ENCODE results near the gene SUSD4. TPM values are rescaled to one million over a fixed set of nuclear protein-coding genes. Genes with fewer than 3 reads are reported as not detected.

The SUSD4 gene
- total RNA-seq, 2 donors from 2014 or later, result 8.8 to 32.6 TPM

GRCh38 chr1:223231581-223231980, 132.4 kb downstream of the SUSD4 start:
- Mint-ChIP-seq H3K27ac (peak overlapping the region; percentile 94), H3K4me3 (peak overlapping the region; percentile 45), H3K27me3 (no peaks in the 10 kb centered on the region), H3K4me1 (peaks cover 39% of the 10 kb centered on the region), H3K36me3 (ENCODE audit: low read depth) (peaks cover 2% of the 10 kb centered on the region)
- no peak for DNase-seq
- ATAC-seq, result no peak
- H3K9me3 ChIP-seq (ENCODE audit: control insufficient read depth, low read length, poor library complexity, severe bottlenecking), result no peaks in the 10 kb centered on the region

DNA sequence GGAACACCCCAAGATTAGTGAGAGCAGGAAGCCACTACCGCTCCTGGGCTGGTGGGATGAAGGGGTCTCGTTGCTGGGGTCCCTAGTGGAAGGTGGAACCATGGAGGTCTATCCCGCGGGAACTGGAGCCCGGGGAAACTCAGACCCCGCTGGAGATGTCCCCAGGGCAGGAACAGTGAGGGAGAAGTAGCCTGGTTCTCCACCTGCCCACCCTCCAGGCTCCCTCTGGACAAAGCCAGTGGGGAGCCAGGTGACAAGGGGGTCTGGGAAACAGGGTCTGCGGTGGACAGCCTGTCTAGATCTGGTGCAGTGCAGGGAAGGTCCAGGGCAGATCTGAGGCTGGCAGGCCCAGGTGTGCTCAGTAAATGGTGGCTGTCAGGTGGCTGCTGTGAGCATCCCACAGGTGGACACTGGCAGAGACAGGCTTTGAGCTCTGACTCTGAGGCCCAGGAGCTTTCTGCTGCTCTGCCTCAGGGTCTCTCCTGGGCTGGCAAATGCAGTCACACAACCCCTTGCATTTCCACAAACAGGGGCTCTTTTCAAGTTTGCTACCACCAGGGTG, 132.9 kb downstream of the SUSD4 start:
- Mint-ChIP-seq H3K27ac (peak overlapping the region; percentile 94), H3K36me3 (ENCODE audit: low read depth) (peaks cover 2% of the 10 kb centered on the region), H3K27me3 (no peaks in the 10 kb centered on the region), H3K4me3 (peak overlapping the region; percentile 59), H3K4me1 (peaks cover 39% of the 10 kb centered on the region)
- DNase-seq, result no peak
- H3K9me3 ChIP-seq (ENCODE audit: control insufficient read depth, low read length, poor library complexity, severe bottlenecking), result no peaks in the 10 kb centered on the region
- no peak for ATAC-seq

GRCh38 chr1:223230161-223230881, 133.7 kb downstream of the SUSD4 start:
- H3K9me3 ChIP-seq (ENCODE audit: control insufficient read depth, low read length, poor library complexity, severe bottlenecking), result no peaks in the 10 kb centered on the region
- ATAC-seq, result peak; percentile 77
- Mint-ChIP-seq H3K27me3 (no peaks in the 10 kb centered on the region), H3K4me1 (peaks cover 39% of the 10 kb centered on the region), H3K4me3 (peak overlapping the region; percentile 59), H3K27ac (peak overlapping the region; percentile 94), H3K36me3 (ENCODE audit: low read depth) (peaks cover 2% of the 10 kb centered on the region)
- no peak for DNase-seq

- ATAC-seq, result peak; percentile 26
- Mint-ChIP-seq H3K36me3 (ENCODE audit: low read depth) (peaks cover 2% of the 10 kb centered on the region), H3K27ac (peak overlapping the region; percentile 94), H3K4me3 (peak overlapping the region; percentile 59), H3K4me1 (peaks cover 38% of the 10 kb centered on the region), H3K27me3 (no peaks in the 10 kb centered on the region)
- no peaks in the 10 kb centered on the region for H3K9me3 ChIP-seq (ENCODE audit: control insufficient read depth, low read length, poor library complexity, severe bottlenecking)
- no peak for DNase-seq
Measured at GRCh38 chr1:223229756-223230155, 134.2 kb downstream of the SUSD4 start.

DNA sequence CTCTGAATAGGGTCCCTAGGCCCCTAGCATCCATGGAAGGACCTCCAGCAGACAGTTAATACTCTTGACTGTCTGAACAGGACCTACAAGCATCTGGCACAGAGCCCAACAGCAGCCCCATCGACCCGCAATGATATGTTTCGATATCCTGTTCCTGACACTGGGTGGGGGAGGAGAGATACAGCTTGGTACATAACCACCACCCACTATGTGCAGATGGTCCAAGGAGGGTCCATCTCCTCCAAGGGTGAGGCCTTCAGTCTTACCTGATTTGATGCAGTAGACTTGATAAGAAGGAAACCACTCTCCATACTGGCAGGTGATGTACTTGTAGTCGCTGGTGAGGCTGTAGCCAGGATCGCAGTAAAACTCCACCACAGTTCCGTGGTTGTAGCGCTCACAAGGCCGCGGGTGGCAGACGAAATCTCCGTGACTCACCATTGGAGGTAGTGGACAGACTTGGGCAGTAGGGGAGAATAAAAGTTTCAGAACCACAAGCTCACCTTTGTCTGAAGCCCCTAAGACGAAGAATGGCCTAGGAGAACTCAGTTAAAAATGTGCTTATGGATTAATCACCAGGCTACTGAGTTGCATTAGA, 134.9 kb downstream of the SUSD4 start:
- DNase-seq (no peak), ATAC-seq (no peak)
- H3K4me1 Mint-ChIP-seq, result peaks cover 34% of the 10 kb centered on the region
- no peaks in the 10 kb centered on the region for H3K27me3 Mint-ChIP-seq
- H3K36me3 Mint-ChIP-seq (ENCODE audit: low read depth), result peaks cover 2% of the 10 kb centered on the region
- H3K27ac Mint-ChIP-seq, result peak overlapping the region; percentile 94
- no peaks in the 10 kb centered on the region for H3K9me3 ChIP-seq (ENCODE audit: control insufficient read depth, low read length, poor library complexity, severe bottlenecking)
- H3K4me3 Mint-ChIP-seq, result no peak overlapping the region

GRCh38 chr1:223228201-223228600, 135.8 kb downstream of the SUSD4 start:
- ATAC-seq (no peak), DNase-seq (no peak)
- no peak overlapping the region for H3K4me3 Mint-ChIP-seq
- H3K4me1 Mint-ChIP-seq, result peaks cover 30% of the 10 kb centered on the region
- no peaks in the 10 kb centered on the region for H3K9me3 ChIP-seq (ENCODE audit: control insufficient read depth, low read length, poor library complexity, severe bottlenecking)
- H3K27me3 Mint-ChIP-seq, result no peaks in the 10 kb centered on the region
- H3K36me3 Mint-ChIP-seq (ENCODE audit: low read depth), result peaks cover 2% of the 10 kb centered on the region
- H3K27ac Mint-ChIP-seq, result no peak overlapping the region

DNA sequence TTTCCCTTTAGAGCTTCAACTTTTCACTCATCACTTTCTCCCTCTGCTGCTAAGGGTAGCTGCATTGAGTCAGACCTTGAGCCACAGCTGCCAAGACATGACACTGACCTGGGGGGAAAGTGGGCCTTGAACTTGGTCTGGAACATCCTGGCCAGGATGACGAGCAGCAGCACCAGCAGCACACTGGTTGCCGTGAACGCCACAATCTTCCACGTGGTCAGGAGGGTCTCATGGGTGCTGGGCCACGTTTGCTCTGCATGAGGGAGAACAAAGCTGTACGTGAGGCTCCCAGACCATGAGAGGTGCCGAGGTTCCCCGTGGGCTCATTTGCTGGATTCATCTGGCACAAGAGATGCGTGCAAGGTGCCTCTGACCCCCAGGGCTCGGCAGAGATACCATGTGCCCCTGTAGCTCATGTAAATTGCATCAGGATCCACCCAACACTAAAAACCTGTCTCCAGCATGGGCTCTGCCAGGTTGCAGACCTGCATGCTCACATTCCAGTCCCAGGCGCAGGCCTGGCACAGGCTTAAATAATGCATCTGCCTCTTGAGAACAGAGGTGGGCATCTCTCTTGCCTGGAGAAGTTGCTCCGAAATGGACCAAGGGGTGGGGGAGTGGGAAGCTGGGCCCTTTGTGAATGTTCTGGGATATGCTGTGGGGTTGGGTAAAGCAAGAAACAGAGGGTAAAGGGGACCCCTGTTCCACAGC, 136.3 kb downstream of the SUSD4 start:
- no peaks in the 10 kb centered on the region for H3K9me3 ChIP-seq (ENCODE audit: control insufficient read depth, low read length, poor library complexity, severe bottlenecking)
- no peak overlapping the region for H3K27ac Mint-ChIP-seq
- H3K4me1 Mint-ChIP-seq, result peaks cover 29% of the 10 kb centered on the region
- ATAC-seq, result no peak
- H3K4me3 Mint-ChIP-seq, result no peak overlapping the region
- H3K36me3 Mint-ChIP-seq (ENCODE audit: low read depth), result peaks cover 5% of the 10 kb centered on the region
- DNase-seq, result no peak
- H3K27me3 Mint-ChIP-seq, result no peaks in the 10 kb centered on the region

- H3K4me3 Mint-ChIP-seq, result no peak overlapping the region
- ATAC-seq, result no peak
- peaks cover 7% of the 10 kb centered on the region for H3K36me3 Mint-ChIP-seq (ENCODE audit: low read depth)
- H3K9me3 ChIP-seq (ENCODE audit: control insufficient read depth, low read length, poor library complexity, severe bottlenecking), result no peaks in the 10 kb centered on the region
- DNase-seq, result no peak
- no peak overlapping the region for H3K27ac Mint-ChIP-seq
- H3K4me1 Mint-ChIP-seq, result peaks cover 23% of the 10 kb centered on the region
- H3K27me3 Mint-ChIP-seq, result no peaks in the 10 kb centered on the region
Measured at GRCh38 chr1:223227031-223227430, 136.9 kb downstream of the SUSD4 start.

- Mint-ChIP-seq H3K4me3 (no peak overlapping the region), H3K4me1 (peaks cover 18% of the 10 kb centered on the region), H3K36me3 (ENCODE audit: low read depth) (peaks cover 7% of the 10 kb centered on the region), H3K27me3 (no peaks in the 10 kb centered on the region), H3K27ac (no peak overlapping the region)
- ATAC-seq (no peak), DNase-seq (no peak)
- H3K9me3 ChIP-seq (ENCODE audit: control insufficient read depth, low read length, poor library complexity, severe bottlenecking), result no peaks in the 10 kb centered on the region
Measured at GRCh38 chr1:223226271-223226670, 137.7 kb downstream of the SUSD4 start.

DNA sequence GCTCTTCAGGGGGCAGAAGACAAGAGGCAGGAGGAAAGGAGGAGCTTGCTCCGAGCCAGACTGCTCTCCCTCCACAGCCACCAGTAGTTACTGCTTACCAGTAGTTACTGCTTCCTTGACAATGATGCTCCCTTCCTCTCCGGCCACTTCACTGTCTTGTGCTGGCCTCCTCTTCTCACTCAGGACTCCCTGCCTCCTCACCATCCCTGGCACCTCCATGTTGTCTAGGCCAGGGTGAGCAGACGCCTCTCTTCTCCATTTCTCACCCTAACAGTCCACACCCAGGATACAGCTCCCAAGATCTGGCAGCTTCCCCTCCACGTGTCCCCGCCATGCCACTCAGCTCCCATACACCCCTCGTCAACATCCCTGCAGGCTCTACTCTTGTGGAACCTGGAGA, 138.5 kb downstream of the SUSD4 start:
- no peaks in the 10 kb centered on the region for H3K9me3 ChIP-seq (ENCODE audit: control insufficient read depth, low read length, poor library complexity, severe bottlenecking)
- Mint-ChIP-seq H3K36me3 (ENCODE audit: low read depth) (peaks cover 10% of the 10 kb centered on the region), H3K4me1 (peaks cover 12% of the 10 kb centered on the region), H3K27me3 (no peaks in the 10 kb centered on the region), H3K4me3 (no peak overlapping the region), H3K27ac (no peak overlapping the region)
- ATAC-seq, result no peak
- DNase-seq, result no peak

- no peaks in the 10 kb centered on the region for H3K9me3 ChIP-seq (ENCODE audit: control insufficient read depth, low read length, poor library complexity, severe bottlenecking)
- Mint-ChIP-seq H3K27me3 (no peaks in the 10 kb centered on the region), H3K36me3 (ENCODE audit: low read depth) (peaks cover 10% of the 10 kb centered on the region), H3K4me3 (no peak overlapping the region), H3K27ac (no peak overlapping the region), H3K4me1 (peaks cover 8% of the 10 kb centered on the region)
- no peak for ATAC-seq
- DNase-seq, result no peak
Measured at GRCh38 chr1:223225061-223225460, 138.9 kb downstream of the SUSD4 start.

- peaks cover 10% of the 10 kb centered on the region for H3K36me3 Mint-ChIP-seq (ENCODE audit: low read depth)
- ATAC-seq, result no peak
- no peak overlapping the region for H3K4me3 Mint-ChIP-seq
- no peaks in the 10 kb centered on the region for H3K9me3 ChIP-seq (ENCODE audit: control insufficient read depth, low read length, poor library complexity, severe bottlenecking)
- H3K27ac Mint-ChIP-seq, result no peak overlapping the region
- no peak for DNase-seq
- peaks cover 5% of the 10 kb centered on the region for H3K4me1 Mint-ChIP-seq
- no peaks in the 10 kb centered on the region for H3K27me3 Mint-ChIP-seq
Measured at GRCh38 chr1:223224465-223224864, 139.5 kb downstream of the SUSD4 start.
